Measurements from ENCODE around the gene CNOT1. TPM values are rescaled to one million over a fixed set of nuclear protein-coding genes. Genes with fewer than 3 reads are reported as not detected.

CNOT1 gene
- total and polyA plus RNA-seq, 10 of the 15 experiments (the other 5 are each of a cell fraction or from before 2014, with no cell fraction given) = 101 to 246 (median 175) TPM

- TF ChIP-seq ZNF687 (IDR thresholded peaks at IDR 0.05) (no peak), PKNOX1 (IDR thresholded peaks at IDR 0.05) (no peak)
Observed at GRCh38 chr16:58537124-58537906, 92.3 kb downstream of the CNOT1 start (continued).

GRCh38 chr16:58536278-58536677 lies 93.3 kb downstream of the CNOT1 start:
- no peaks in the 10 kb centered on the region for H3K27me3 ChIP-seq (replicated peaks in 1 of 2; ENCODE audit: control insufficient read depth in 2 of 2, insufficient read depth in 2 of 2, low read length in 1 of 2)
- H4K20me1 ChIP-seq (ENCODE audit: control insufficient read depth, insufficient read depth) = no peaks in the 10 kb centered on the region
- WGBS (ENCODE audit: insufficient coverage, insufficient replicate concordance, low lambda C conversion rate, missing lambda C conversion rate) = 97% methylated on average over 5 of the region's 5 CpGs
- ATAC-seq = no peak
- ChIA-PET SMC1A (ENCODE audit: uncharacterized antibody, unreplicated experiment) (interaction anchor here (1.0 kb wide), 1 partner anchor 9 kb away, joined by 3 read pairs; no protein-coding TSS in a partner anchor), POLR2A (no interaction called here), RAD21 (ENCODE audit: unreplicated experiment) (no interaction called here), CTCF (interaction anchor here (0.9 kb wide), 1 partner anchor 9 kb away, joined by 3 read pairs; no protein-coding TSS in a partner anchor)
- H3K79me2 ChIP-seq (ENCODE audit: control insufficient read depth, insufficient read depth, low read length) = no peaks in the 10 kb centered on the region
- TF ChIP-seq ZBTB4 (CRISPR knock-in tag; IDR thresholded peaks at IDR 0.05) (no peak), RB1 (IDR thresholded peaks at IDR 0.05; ENCODE audit: borderline replicate concordance) (no peak), TCF12 (IDR thresholded peaks at IDR 0.05; ENCODE audit: low read depth, low read length) (no peak), ZNF207 (IDR thresholded peaks at IDR 0.05; ENCODE audit: borderline replicate concordance) (no peak), ZZZ3 (IDR thresholded peaks at IDR 0.05; ENCODE audit: control insufficient read depth, insufficient read length, low read depth) (no peak), KDM1A (IDR thresholded peaks at IDR 0.05; ENCODE audit: borderline replicate concordance) (no peak), HSF1 (IDR thresholded peaks at IDR 0.05; ENCODE audit: low read depth, low read length) (no peak), TAF1 (IDR thresholded peaks at IDR 0.05; ENCODE audit: borderline replicate concordance, low read depth, low read length) (no peak), NBN (IDR thresholded peaks at IDR 0.05) (no peak), HDGF (IDR thresholded peaks at IDR 0.05) (no peak)
- H3K9ac ChIP-seq (ENCODE audit: control insufficient read depth, insufficient read depth, low read length) = no peak overlapping the region
- H3K4me2 ChIP-seq (ENCODE audit: control insufficient read depth, insufficient read depth) = no peak overlapping the region
- H3K27ac ChIP-seq (ENCODE audit: control insufficient read depth, insufficient read depth) = no peak overlapping the region
- DNase-seq (ENCODE audit: low read depth, low spot score) = no peak
- no peaks in the 10 kb centered on the region for H3K9me3 ChIP-seq (replicated peaks; ENCODE audit: control insufficient read depth, insufficient read depth, low read length)
- H2AFZ ChIP-seq (ENCODE audit: control insufficient read depth, low read depth, low read length) = no peak overlapping the region
- no peak overlapping the region for H3K4me3 ChIP-seq
- no peak for FAIRE-seq
- intact Hi-C loops (cut with micrococcal nuclease; ENCODE audit: unreplicated experiment) (loop anchor here (5.0 kb wide), 1 partner anchor 41 kb away; no protein-coding TSS in a partner anchor), in situ Hi-C loops (cut with MboI) (no loop called here)
- no peaks in the 10 kb centered on the region for H3K4me1 ChIP-seq (ENCODE audit: control insufficient read depth, insufficient read depth, low read length)
- no TSS peak for BruUV-seq (replicated peaks)
- H3K36me3 ChIP-seq (ENCODE audit: control insufficient read depth in 2 of 2, insufficient read depth in 2 of 2, low read length in 1 of 2) = peaks cover 20 to 61% of the 10 kb centered on the region in 2 experiments
